ENCODE measurements around the gene RBM33.

Gene RBM33

GRCh38 chr7:155785536-155785935 is 141.1 kb downstream of the RBM33 start:
- DNase-seq, result no peak

GRCh38 chr7:155786491-155786890 is 142.0 kb downstream of the RBM33 start:
- DNase-seq, result no peak

GRCh38 chr7:155787171-155787851 is 142.8 kb downstream of the RBM33 start:
- DNase-seq, result no peak

GRCh38 chr7:155788616-155789000 is 144.1 kb downstream of the RBM33 start:
- DNase-seq, result no peak

- no peak for DNase-seq
Measured at GRCh38 chr7:155789001-155789725, 144.7 kb downstream of the RBM33 start.

- DNase-seq, result no peak
Measured at GRCh38 chr7:155790666-155791065, 146.2 kb downstream of the RBM33 start.

GRCh38 chr7:155791214-155791737 is 146.8 kb downstream of the RBM33 start:
- no peak for DNase-seq

- DNase-seq, result no peak
Measured at GRCh38 chr7:155791836-155792235, 147.4 kb downstream of the RBM33 start.

GRCh38 chr7:155792315-155792960 is 148.0 kb downstream of the RBM33 start:
- DNase-seq, result no peak

GRCh38 chr7:155792999-155793560 is 148.6 kb downstream of the RBM33 start:
- DNase-seq, result no peak

- DNase-seq, result no peak
Measured at GRCh38 chr7:155793720-155794119, 149.3 kb downstream of the RBM33 start.

GRCh38 chr7:155794196-155794595 is 149.7 kb downstream of the RBM33 start:
- DNase-seq, result no peak

- no peak for DNase-seq
Measured at GRCh38 chr7:155795401-155795800, 150.9 kb downstream of the RBM33 start.

- DNase-seq, result no peak
Measured at GRCh38 chr7:155795951-155796350, 151.5 kb downstream of the RBM33 start.

GRCh38 chr7:155796381-155797261 is 152.2 kb downstream of the RBM33 start:
- DNase-seq, result peak; percentile 68

- DNase-seq, result no peak
Measured at GRCh38 chr7:155797262-155798250, 153.1 kb downstream of the RBM33 start.

GRCh38 chr7:155798673-155799439 is 154.4 kb downstream of the RBM33 start:
- DNase-seq, result no peak

GRCh38 chr7:155799514-155799913 is 155.1 kb downstream of the RBM33 start:
- DNase-seq, result no peak

- DNase-seq, result no peak
Measured at GRCh38 chr7:155800301-155800700, 155.8 kb downstream of the RBM33 start.

- DNase-seq, result no peak
Measured at GRCh38 chr7:155800741-155801267, 156.3 kb downstream of the RBM33 start.

Data from activated naive CD4-positive, alpha-beta T cell treated with anti-CD3 and anti-CD28 coated beads, Interleukin-2, amount 50 U/mL, for 16 hours (primary cell).